Spleen (tissue), 11 donors: Measurements from ENCODE around the gene BICRA. TPM values are rescaled to one million over a fixed set of nuclear protein-coding genes. Genes with fewer than 3 reads are reported as not detected.

Experiments used
- DNase-seq: peaks from one replicate; pipeline ENCODE4 v3.0.0-alpha.2; 2020
- H3K27ac ChIP-seq, 8 donors: fragments of 200-600 bp; sonication (generic) in 7 of 8; 1 replicate in 4 of 8; 2 replicates in 4 of 8; pipeline versions ENCODE4 v1.5.0 to v1.8.0; 2016 to 2021; ENCODE audit warnings: inconsistent platforms in 4 of 8, mild to moderate bottlenecking in 4 of 8, moderate library complexity in 1 of 8
- H3K27me3 ChIP-seq, 7 donors: fragments of 200-600 bp; sonication (generic) in 6 of 7; replicated peaks in 1 of 7; 1 replicate in 4 of 7; 2 replicates in 3 of 7; pipeline versions ENCODE4 v1.5.0 to v1.8.0; 2016 to 2021; ENCODE audit warnings: inconsistent platforms in 3 of 7, mild to moderate bottlenecking in 1 of 7
- H3K36me3 ChIP-seq, 6 donors: fragments of 200-600 bp; sonication (generic) in 5 of 6; 1 replicate in 4 of 6; 2 replicates in 2 of 6; pipeline versions ENCODE4 v1.5.0 to v1.8.0; 2016 to 2021; ENCODE audit warnings: inconsistent platforms in 2 of 6
- H3K4me1 ChIP-seq, 6 donors: fragments of 200-600 bp; sonication (generic) in 5 of 6; 1 replicate in 3 of 6; 2 replicates in 3 of 6; pipeline versions ENCODE4 v1.5.0 to v1.8.0; 2016 to 2021; ENCODE audit warnings: inconsistent platforms in 3 of 6
- H3K4me3 ChIP-seq, 8 donors: fragments of 200-600 bp; sonication (generic) in 7 of 8; 1 replicate in 4 of 8; 2 replicates in 4 of 8; pipeline versions ENCODE4 v1.5.0 to v1.8.0; 2016 to 2021; ENCODE audit warnings: inconsistent platforms in 4 of 8, mild to moderate bottlenecking in 4 of 8, moderate library complexity in 2 of 8
- H3K9me3 ChIP-seq, 8 donors: fragments of 200-600 bp; sonication (generic) in 7 of 8; 1 replicate in 4 of 8; 2 replicates in 4 of 8; pipeline versions ENCODE4 v1.5.0 to v1.8.0; 2016 to 2021; ENCODE audit warnings: inconsistent platforms in 4 of 8
- POLR2A ChIP-seq, 3 donors: fragments of 450-650 bp; IDR thresholded peaks; one replicate each; pipeline ENCODE4 v1.5.1; 2017; ENCODE audit warnings: antibody characterized with exemption in 3 of 3, mild to moderate bottlenecking in 1 of 3
- POLR2AphosphoS5 ChIP-seq, 3 donors: sonication (generic); formaldehyde crosslinking; IDR thresholded peaks; one replicate each; pipeline ENCODE4 v1.5.1; 2017; ENCODE audit warnings: antibody characterized with exemption in 3 of 3
- WGBS, 5 donors: extraction: QIAGEN DNeasy Blood & Tissue Kit in 3 of 5; methylation state at CpG; one replicate each; pipeline versions ENCODE4 v1.1.5 to v1.1.7; 2013 to 2018; 5-methylcytosine and 5-hydroxymethylcytosine counted together
- intact Hi-C: fragments of 100-400 bp; cut with DNase I; formaldehyde crosslinking; loops from one replicate; pipeline ENCODE4 v1.15.0; 2023; ENCODE audit warnings: low total_unique reads
- polyA plus RNA-seq, 3 donors: library from polyadenylated mRNA; stranded (reverse); fragments of 200-250 nt; gene quantifications; one replicate each; pipeline ENCODE4 v1.2.1, GENCODE V29; 2013
- small RNA-seq, 4 donors: library from RNA; depleted of rRNA; stranded (forward); fragments of <200 nt; gene quantifications; one replicate each; pipeline ENCODE3, GENCODE V24; 2016
- total RNA-seq, 7 donors: library from RNA; depleted of rRNA in 3 of 7; stranded (reverse); fragments of >200 nt in 3 of 7; fragmentation: NEBNext Ultra II Directional in 4 of 7; extraction: Animal tissue kit (Norgen Biotek cat#: 25700) in 4 of 7; gene quantifications; one replicate each; pipeline versions ENCODE4 v1.1.0 to v1.2.1, GENCODE V29; 2016 to 2021
- TF ChIP-seq, protein P1 (sequence below), 11 experiments: fragments of 200-600 bp in 7 of 11; fragments of 450-650 bp in 4 of 11; sonication (generic) in 4 of 11; IDR thresholded peaks in 8 of 11; conservative IDR thresholded peaks in 3 of 11; 1 replicate in 7 of 11; 2 replicates in 4 of 11; pipeline versions ENCODE4 v1.4.0 to v1.8.0; 2016 to 2021; ENCODE audit warnings: antibody characterized with exemption in 11 of 11, inconsistent platforms in 4 of 11, mild to moderate bottlenecking in 1 of 11
- donor health status: healthy with polysubstance abuse.
- donor health status: DM: no; HTN: no; CAD: no; lungs with moderate emphysema.
- donor health status: DM: no; HTN: no; CAD: no.
- donor health status: Bipolar disorder and iron deficiency.
- donor health status: healthy.
- donor health status: DM: no; HTN: no; CAD: no.
- donor health status: DM: yes; HTN: yes; CAD: no.

Gene BICRA
- total and polyA plus RNA-seq, 10 donors = 2.2 to 21.8 (median 18.2) TPM

DNA sequence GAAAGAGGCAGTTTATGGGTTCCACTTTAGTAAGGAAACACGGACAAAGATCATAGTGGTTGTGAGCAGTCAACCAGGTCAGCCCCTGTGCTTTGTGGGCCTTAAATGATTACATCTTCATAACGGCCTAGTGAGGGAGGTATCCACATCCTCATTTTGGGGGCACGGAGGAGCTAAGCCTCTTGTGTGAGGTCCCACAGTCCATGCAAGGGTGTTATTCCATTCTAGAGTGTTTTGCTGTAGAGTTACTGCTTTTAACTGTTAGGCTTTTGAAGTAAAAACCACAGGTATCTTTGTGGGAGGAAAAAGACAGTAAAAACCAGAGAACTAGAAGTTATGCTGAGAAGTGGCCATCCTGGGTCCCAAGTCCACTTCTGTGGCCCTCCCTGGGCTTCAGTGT lies 140.4 kb downstream of the BICRA start:
- intact Hi-C loops = no loop called here
- no peak overlapping the region for H3K4me3 ChIP-seq
- no peaks in the 10 kb centered on the region for H3K9me3 ChIP-seq
- no peak overlapping the region for H3K27ac ChIP-seq
- H3K4me1 ChIP-seq = peaks cover 21 to 56% (median 49%) of the 10 kb centered on the region in 6 donors
- H3K27me3 ChIP-seq = no peaks in the 10 kb centered on the region
- peaks cover 10 to 81% (median 73%) of the 10 kb centered on the region in 6 donors for H3K36me3 ChIP-seq
- TF ChIP-seq POLR2A (IDR thresholded peaks at IDR 0.05) = no peak
- TF ChIP-seq, protein P1, sequence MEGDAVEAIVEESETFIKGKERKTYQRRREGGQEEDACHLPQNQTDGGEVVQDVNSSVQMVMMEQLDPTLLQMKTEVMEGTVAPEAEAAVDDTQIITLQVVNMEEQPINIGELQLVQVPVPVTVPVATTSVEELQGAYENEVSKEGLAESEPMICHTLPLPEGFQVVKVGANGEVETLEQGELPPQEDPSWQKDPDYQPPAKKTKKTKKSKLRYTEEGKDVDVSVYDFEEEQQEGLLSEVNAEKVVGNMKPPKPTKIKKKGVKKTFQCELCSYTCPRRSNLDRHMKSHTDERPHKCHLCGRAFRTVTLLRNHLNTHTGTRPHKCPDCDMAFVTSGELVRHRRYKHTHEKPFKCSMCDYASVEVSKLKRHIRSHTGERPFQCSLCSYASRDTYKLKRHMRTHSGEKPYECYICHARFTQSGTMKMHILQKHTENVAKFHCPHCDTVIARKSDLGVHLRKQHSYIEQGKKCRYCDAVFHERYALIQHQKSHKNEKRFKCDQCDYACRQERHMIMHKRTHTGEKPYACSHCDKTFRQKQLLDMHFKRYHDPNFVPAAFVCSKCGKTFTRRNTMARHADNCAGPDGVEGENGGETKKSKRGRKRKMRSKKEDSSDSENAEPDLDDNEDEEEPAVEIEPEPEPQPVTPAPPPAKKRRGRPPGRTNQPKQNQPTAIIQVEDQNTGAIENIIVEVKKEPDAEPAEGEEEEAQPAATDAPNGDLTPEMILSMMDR (IDR thresholded peaks at IDR 0.05 in 8 of 11, conservative IDR thresholded peaks at IDR 0.05 in 3 of 11) = no peak
- TF ChIP-seq POLR2AphosphoS5 (IDR thresholded peaks at IDR 0.05) = no peak
- DNase-seq = no peak
- 34 to 62% (median 43%) methylated on average over 3 of the region's 3 CpGs for WGBS, 5 donors

DNA sequence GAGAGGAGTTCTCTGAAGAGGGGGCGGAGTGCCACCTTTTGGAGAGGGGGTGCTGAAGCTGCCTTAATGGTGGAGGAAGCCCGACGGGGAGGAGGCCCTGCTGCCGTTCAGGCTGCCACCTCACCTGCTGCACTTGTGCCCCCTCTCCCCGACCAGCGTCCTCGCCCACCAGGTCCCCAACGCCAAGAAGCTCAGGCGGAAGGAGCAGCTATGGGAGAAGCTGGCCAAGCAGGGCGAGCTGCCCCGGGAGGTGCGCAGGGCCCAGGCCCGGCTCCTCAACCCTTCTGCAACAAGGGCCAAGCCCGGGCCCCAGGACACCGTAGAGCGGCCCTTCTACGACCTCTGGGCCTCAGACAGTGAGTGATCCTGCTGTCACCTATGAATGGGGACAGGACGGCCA lies 141.8 kb downstream of the BICRA start:
- TF ChIP-seq, protein P1 (IDR thresholded peaks at IDR 0.05 in 8 of 11, conservative IDR thresholded peaks at IDR 0.05 in 3 of 11) = no peak
- peak in 2 of 3 donors; percentile 5 to 35 for TF ChIP-seq POLR2AphosphoS5 (IDR thresholded peaks at IDR 0.05)
- 90 to 96% (median 95%) methylated on average over 9 to 18 of the region's 18 CpGs for WGBS, 5 donors
- Histone ChIP-seq H3K36me3 (peaks cover 10 to 95% (median 88%) of the 10 kb centered on the region in 6 donors), H3K27me3 (no peaks in the 10 kb centered on the region), H3K9me3 (no peaks in the 10 kb centered on the region), H3K4me1 (peaks cover 20 to 46% (median 40%) of the 10 kb centered on the region in 6 donors), H3K27ac (no peak overlapping the region), H3K4me3 (no peak overlapping the region)
- intact Hi-C loops = no loop called here
- no peak for DNase-seq

DNA sequence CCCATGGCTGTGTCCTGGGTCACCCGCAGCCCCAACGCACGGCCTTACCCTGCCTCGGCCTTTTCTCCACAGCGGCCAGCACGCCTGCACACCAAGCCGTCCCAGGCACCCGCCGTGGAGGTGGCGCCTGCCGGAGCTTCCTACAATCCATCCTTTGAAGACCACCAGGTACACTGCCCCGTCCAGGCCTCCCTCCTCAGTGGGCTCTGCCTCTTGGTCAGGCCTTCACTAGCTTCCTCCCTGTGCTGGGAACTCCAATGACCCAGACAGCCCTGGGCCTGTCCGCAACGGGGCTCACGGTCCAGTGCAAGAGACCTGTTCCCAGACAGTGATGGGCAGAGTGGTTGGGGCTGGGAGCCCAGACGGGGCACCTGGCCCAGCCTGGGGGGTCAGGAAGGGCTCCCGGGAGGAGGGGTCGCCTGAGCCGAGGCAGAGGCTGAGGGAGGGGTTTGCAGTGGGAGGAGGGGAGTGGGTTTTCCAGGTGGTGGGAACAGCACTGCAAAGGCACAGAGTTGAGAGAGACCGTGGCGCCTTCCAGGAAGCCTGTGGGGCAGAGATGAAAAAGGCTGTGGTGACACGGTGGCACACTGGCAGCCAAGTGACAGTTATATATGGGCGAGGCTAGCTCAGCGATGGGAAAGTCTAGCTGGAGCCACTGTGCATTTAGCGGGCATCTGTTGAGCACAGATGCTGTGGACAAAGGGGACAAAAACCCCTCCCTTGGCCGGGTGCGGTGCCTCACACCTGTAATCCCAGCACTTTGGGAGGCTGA lies 143.7 kb downstream of the BICRA start:
- DNase-seq = no peak
- intact Hi-C loops = no loop called here
- peaks cover 9 to 28% (median 21%) of the 10 kb centered on the region in 6 donors for H3K4me1 ChIP-seq
- peak in 1 of 3 donors; percentile 53 for TF ChIP-seq POLR2AphosphoS5 (IDR thresholded peaks at IDR 0.05)
- no peak for TF ChIP-seq POLR2A (IDR thresholded peaks at IDR 0.05)
- H3K36me3 ChIP-seq = peaks cover 10 to 100% (median 98%) of the 10 kb centered on the region in 6 donors
- H3K27ac ChIP-seq = no peak overlapping the region
- no peaks in the 10 kb centered on the region for H3K9me3 ChIP-seq
- no peaks in the 10 kb centered on the region for H3K27me3 ChIP-seq
- 79 to 85% (median 83%) methylated on average over 18 to 27 of the region's 27 CpGs for WGBS, 5 donors
- H3K4me3 ChIP-seq = no peak overlapping the region

Small RNA genes within 50 kb of the gene (small RNA-seq; reads per million reads assigned to genes)
- 0 reads per million in 4 donors for gene RN7SL322P

Other genes with a start within 250 kb of the BICRA start
- gene MEIS3, start 189.6 kb upstream of the BICRA start, total RNA-seq = 10 to 100 TPM in 1 of 7 donors, 1 to 10 TPM in 6; 4.3 to 10.4 (median 8.1) TPM
- 1 to 10 TPM; 5.0 to 6.7 (median 6.2) TPM for gene MEIS3, start 189.6 kb upstream of the BICRA start, polyA plus RNA-seq
- not detected for gene SLC8A2, start 137.2 kb upstream of the BICRA start, total RNA-seq
- gene SLC8A2, start 137.2 kb upstream of the BICRA start, polyA plus RNA-seq = under 1 TPM in 2 of 3 donors, not detected in 1; 0.02 to 0.19 TPM
- gene KPTN, start 124.9 kb upstream of the BICRA start, total RNA-seq = 10 to 100 TPM in 2 of 7 donors, 1 to 10 TPM in 5; 3.9 to 12.4 (median 7.4) TPM
- 10 to 100 TPM; 15.0 to 36.3 (median 25.7) TPM for gene KPTN, start 124.9 kb upstream of the BICRA start, polyA plus RNA-seq
- gene NAPA, start 94.1 kb upstream of the BICRA start, total RNA-seq = 100 to 1,000 TPM in 3 of 7 donors, 10 to 100 TPM in 4; 85.8 to 171 (median 98.1) TPM
- gene NAPA, start 94.1 kb upstream of the BICRA start, polyA plus RNA-seq = 10 to 100 TPM; 51.3 to 64.1 (median 56.6) TPM
- gene ZNF541, start 36.0 kb upstream of the BICRA start, total RNA-seq = 1 to 10 TPM in 1 of 7 donors, under 1 TPM in 6; 0.34 to 1.2 (median 0.42) TPM
- gene ZNF541, start 36.0 kb upstream of the BICRA start, polyA plus RNA-seq = under 1 TPM; 0.20 to 0.70 (median 0.50) TPM
- gene EHD2, start 104.3 kb downstream of the BICRA start, total RNA-seq = 10 to 100 TPM; 48.9 to 87.7 (median 64.3) TPM
- 10 to 100 TPM in 2 of 3 donors, 1 to 10 TPM in 1; 6.9 to 18.4 (median 10.6) TPM for gene EHD2, start 104.3 kb downstream of the BICRA start, polyA plus RNA-seq
- 100 to 1,000 TPM; 280 to 442 (median 379) TPM for gene NOP53, start 136.4 kb downstream of the BICRA start, total RNA-seq
- 100 to 1,000 TPM; 709 to 858 (median 815) TPM for gene NOP53, start 136.4 kb downstream of the BICRA start, polyA plus RNA-seq
- gene SELENOW, start 169.6 kb downstream of the BICRA start, total RNA-seq = 100 to 1,000 TPM; 137 to 455 (median 301) TPM
- 100 to 1,000 TPM; 270 to 592 (median 358) TPM for gene SELENOW, start 169.6 kb downstream of the BICRA start, polyA plus RNA-seq
- gene TPRX1, start 195.4 kb downstream of the BICRA start, total RNA-seq = not detected
- not detected for gene TPRX1, start 195.4 kb downstream of the BICRA start, polyA plus RNA-seq
- gene CRX, start 212.8 kb downstream of the BICRA start, total RNA-seq = under 1 TPM in 1 of 7 donors, not detected in 6; 0.09 TPM
- not detected for gene CRX, start 212.8 kb downstream of the BICRA start, polyA plus RNA-seq